Stimulated activated naive CD4-positive, alpha-beta T cell treated with Interleukin-2 at 50 U/mL for 16 hours (primary cell): ENCODE results near the gene ATP2A2.
"Not testable (repeated sequence)": the region's sequence is repeated elsewhere in the genome, so short reads cannot be mapped to it uniquely, and the experiment has no call there.

ENCODE experiments used
- DNase-seq: peaks from one replicate; lab custom pipeline; 2025; lab: John Stamatoyannopoulos, UW

ATP2A2 gene

GRCh38 chr12:110301065-110301806 lies 20.2 kb downstream of the ATP2A2 start:
- no peak for DNase-seq

GRCh38 chr12:110304061-110304551 lies 23.1 kb downstream of the ATP2A2 start:
- DNase-seq: no peak

GRCh38 chr12:110307372-110307771 lies 26.3 kb downstream of the ATP2A2 start:
- DNase-seq: no peak

GRCh38 chr12:110310763-110311162 lies 29.7 kb downstream of the ATP2A2 start:
- DNase-seq: no peak

- DNase-seq: no peak
Observed at GRCh38 chr12:110311903-110312302, 30.9 kb downstream of the ATP2A2 start.

- DNase-seq: no peak
Observed at GRCh38 chr12:110312581-110313360, 31.7 kb downstream of the ATP2A2 start.

DNA sequence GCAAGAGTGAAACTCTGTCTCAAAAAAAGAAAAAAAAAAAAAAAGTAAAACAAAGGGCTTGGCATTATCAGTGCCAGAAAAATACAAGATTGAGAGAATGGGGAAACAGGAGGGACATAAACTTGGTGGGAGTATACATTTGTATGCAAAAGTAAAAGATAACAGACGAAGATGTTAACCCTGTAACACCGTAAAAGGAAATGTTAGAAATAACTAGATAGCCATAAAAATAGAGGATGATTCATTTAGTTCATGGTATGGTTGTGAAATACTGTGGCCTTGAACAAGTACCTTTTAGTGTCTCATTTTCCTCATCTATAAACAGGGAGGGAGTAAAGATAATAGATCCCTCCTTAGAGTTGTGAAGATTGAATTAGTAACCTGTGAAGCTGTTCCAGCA lies 33.3 kb downstream of the ATP2A2 start:
- no peak for DNase-seq

GRCh38 chr12:110316861-110317260 lies 35.8 kb downstream of the ATP2A2 start:
- DNase-seq: no peak

DNA sequence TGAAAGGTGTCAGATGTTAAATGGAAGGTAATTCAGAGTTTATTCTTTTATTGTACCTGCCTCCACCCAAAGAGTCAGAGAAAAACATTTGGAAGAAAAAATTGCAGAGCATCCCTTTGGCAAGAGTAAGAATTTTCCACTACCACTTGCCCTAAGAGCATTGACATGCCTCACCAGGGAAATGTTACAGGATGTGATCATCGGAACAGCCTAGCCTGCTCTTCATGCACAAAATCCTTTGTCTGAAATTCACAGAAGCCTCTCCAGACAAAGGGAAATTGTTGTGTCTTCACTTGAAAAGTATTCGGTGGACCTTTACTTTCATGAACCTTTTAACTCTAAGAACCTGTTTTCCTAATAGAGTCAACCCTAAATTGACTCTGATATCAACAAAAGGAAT lies 36.9 kb downstream of the ATP2A2 start:
- no peak for DNase-seq

DNA sequence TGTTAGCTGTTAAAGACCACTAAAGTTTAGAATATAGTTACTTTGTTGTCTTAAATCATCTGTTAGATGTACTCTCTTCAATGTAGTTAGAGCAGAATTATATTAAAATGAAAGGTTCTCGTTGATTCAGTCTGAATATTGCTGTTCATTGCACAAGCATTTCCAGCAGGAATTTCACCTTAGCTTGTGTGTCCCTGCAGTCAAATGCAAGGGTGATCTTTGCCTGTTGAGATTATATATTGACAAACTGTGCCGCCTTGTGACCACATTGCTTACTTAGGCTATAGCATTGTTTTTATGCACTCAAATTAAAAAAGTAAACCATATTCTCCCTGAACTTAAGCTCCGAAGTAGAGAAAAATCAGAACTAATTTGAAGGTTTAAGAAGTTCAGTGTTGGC lies 39.5 kb downstream of the ATP2A2 start:
- DNase-seq: no peak

DNA sequence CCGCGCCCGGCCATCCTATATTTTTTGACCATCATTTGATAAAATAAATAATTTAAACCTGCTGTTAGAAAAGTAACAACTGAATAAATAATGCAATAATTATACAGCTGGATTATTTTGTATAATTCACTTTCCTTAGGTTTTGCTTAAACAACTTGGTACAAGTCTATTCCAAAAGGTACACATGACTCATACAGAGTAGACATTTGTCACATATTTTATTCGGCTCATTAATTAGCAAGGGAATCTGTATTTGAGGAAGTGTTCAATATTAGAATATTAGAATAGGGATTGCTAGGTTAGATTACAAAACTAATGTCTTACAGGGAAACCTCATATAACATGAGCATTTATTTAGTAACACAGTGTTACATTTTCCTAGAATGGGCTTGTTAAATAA lies 48.7 kb downstream of the ATP2A2 start:
- DNase-seq: no peak

- DNase-seq: no peak
Observed at GRCh38 chr12:110330124-110330523, 49.1 kb downstream of the ATP2A2 start.

GRCh38 chr12:110330544-110330943 lies 49.5 kb downstream of the ATP2A2 start:
- DNase-seq: no peak

GRCh38 chr12:110333201-110333600 lies 52.2 kb downstream of the ATP2A2 start:
- no peak for DNase-seq

GRCh38 chr12:110335481-110336045 lies 54.5 kb downstream of the ATP2A2 start:
- no peak for DNase-seq

DNA sequence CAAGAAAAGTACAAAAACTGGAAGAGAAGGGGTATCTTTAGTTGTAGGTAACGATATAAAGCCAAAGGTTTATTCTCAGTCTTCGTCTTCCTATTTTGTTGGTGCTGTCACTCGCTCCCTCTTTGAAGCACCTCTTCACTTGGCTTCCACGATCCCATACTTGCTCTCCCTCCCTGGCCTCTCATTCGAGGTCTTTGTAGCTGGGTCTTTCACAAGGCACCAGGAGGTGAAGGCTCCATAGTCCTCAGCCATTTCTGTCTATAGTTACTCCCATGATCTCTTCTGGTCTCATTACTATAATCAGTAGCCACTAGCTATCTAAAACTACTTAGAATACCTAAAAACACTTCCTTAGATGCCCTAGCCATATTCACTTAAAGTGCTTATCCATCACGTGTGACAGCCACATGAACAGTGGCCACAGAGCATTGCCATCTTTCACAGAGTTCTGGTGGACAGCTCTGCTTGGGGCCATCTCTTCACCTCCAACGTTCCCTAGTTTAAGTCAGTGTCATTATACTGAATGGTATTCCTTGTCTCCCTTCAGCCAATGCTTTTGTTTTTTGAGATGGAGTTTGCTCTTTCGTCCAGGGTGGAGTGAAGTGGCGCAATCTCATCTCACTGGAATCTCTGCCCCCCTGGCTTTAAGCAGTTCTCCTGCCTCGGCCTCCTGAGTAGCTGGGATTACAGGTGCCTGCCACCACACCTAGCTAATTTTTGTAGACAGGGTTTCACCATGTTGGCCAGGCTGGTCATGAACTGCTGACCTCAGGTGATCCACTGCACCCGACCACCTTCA lies 57.1 kb downstream of the ATP2A2 start:
- no peak for DNase-seq

GRCh38 chr12:110338754-110339153 lies 57.7 kb downstream of the ATP2A2 start:
- no peak for DNase-seq

DNA sequence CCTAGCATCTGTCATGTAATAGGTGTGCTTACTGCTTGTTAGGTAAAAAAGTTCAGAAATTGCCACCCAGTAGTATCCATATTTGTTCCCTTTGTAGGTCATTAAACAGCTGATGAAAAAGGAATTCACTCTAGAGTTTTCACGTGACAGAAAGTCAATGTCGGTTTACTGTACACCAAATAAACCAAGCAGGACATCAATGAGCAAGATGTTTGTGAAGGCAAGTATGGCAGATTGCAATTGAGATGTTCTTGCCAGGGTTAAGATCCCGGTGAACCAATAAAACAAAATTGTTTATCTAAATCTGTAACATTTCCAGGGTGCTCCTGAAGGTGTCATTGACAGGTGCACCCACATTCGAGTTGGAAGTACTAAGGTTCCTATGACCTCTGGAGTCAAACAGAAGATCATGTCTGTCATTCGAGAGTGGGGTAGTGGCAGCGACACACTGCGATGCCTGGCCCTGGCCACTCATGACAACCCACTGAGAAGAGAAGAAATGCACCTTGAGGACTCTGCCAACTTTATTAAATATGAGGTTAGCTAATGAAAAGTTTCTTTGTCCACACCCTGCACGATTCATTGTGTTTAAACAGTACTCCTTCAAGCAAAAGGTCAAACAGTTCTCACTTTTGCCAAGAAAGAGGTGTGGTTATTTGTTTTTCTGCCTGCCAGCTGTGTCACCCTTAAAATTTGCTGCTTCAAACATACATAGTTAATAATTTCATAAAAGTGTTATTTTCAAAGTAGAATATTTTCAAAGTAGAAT lies 58.3 kb downstream of the ATP2A2 start:
- DNase-seq: no peak

- DNase-seq: not testable (repeated sequence)
Observed at GRCh38 chr12:110340261-110340660, 59.2 kb downstream of the ATP2A2 start.

- DNase-seq: no peak
Observed at GRCh38 chr12:110340706-110341105, 59.7 kb downstream of the ATP2A2 start.

- DNase-seq: no peak
Observed at GRCh38 chr12:110342157-110342556, 61.1 kb downstream of the ATP2A2 start.
